ENCODE measurements around the gene NTM.

NTM gene

GRCh38 chr11:132036220-132036619 lies 665.8 kb downstream of the NTM start:
- TF ChIP-seq ZNF239 (tag by site-specific recombination; IDR thresholded peaks at IDR 0.05) (no peak), ZNF843 (tag by site-specific recombination; IDR thresholded peaks at IDR 0.05) (no peak), KLF16 (tag by site-specific recombination; IDR thresholded peaks at IDR 0.05) (no peak), ZNF23 (tag by site-specific recombination; IDR thresholded peaks at IDR 0.05; ENCODE audit: borderline replicate concordance) (no peak), ZNF223 (tag by site-specific recombination; IDR thresholded peaks at IDR 0.05) (no peak), ZNF501 (tag by site-specific recombination; IDR thresholded peaks at IDR 0.05) (no peak), ZNF555 (tag by site-specific recombination; conservative IDR thresholded peaks at IDR 0.05) (no peak), ZNF585B (tag by site-specific recombination; IDR thresholded peaks at IDR 0.05) (no peak), ZBTB6 (tag by site-specific recombination; IDR thresholded peaks at IDR 0.05) (no peak), ZBTB20 (tag by site-specific recombination; IDR thresholded peaks at IDR 0.05) (no peak), ZNF157 (tag by site-specific recombination; IDR thresholded peaks at IDR 0.05) (no peak), KLF10 (tag by site-specific recombination; IDR thresholded peaks at IDR 0.05) (no peak)
- Histone ChIP-seq H3K27ac (ENCODE audit: extremely low read depth, low read depth, low read length) (no peak overlapping the region), H3K4me1 (ENCODE audit: control insufficient read depth, insufficient read depth, low read length) (no peaks in the 10 kb centered on the region), H3K4me3 (ENCODE audit: low read depth, low read length) (no peak overlapping the region), H3K9me3 (ENCODE audit: control insufficient read depth, insufficient read depth, low read depth, low read length) (no peaks in the 10 kb centered on the region), H3K36me3 (ENCODE audit: control insufficient read depth in 2 of 2, insufficient read depth in 1 of 2, low read length in 2 of 2) (no peaks in the 10 kb centered on the region)
- POLR2A ChIA-PET = no interaction called here
- CTCF ChIA-PET = interaction anchor here (0.6 kb wide), 1 partner anchor 1801 kb away, joined by 3 read pairs; no protein-coding TSS in a partner anchor

GRCh38 chr11:132036746-132037466 lies 666.5 kb downstream of the NTM start:
- no peak overlapping the region for H3K27ac ChIP-seq (ENCODE audit: extremely low read depth, low read depth, low read length)
- H3K4me3 ChIP-seq (ENCODE audit: low read depth, low read length) = no peak overlapping the region
- H3K4me1 ChIP-seq (ENCODE audit: control insufficient read depth, insufficient read depth, low read length) = no peaks in the 10 kb centered on the region
- CTCF ChIA-PET = interaction anchor here (0.6 kb wide), 1 partner anchor 1800 kb away, joined by 3 read pairs; no protein-coding TSS in a partner anchor
- no peaks in the 10 kb centered on the region for H3K36me3 ChIP-seq (ENCODE audit: control insufficient read depth in 2 of 2, insufficient read depth in 1 of 2, low read length in 2 of 2)
- POLR2A ChIA-PET = no interaction called here
- no peak for TF ChIP-seq ZNF776 (tag by site-specific recombination; IDR thresholded peaks at IDR 0.05; ENCODE audit: borderline replicate concordance)
- TF ChIP-seq ZFP37 (tag by site-specific recombination; IDR thresholded peaks at IDR 0.05) = no peak
- no peak for TF ChIP-seq ZNF837 (tag by site-specific recombination; IDR thresholded peaks at IDR 0.05)
- TF ChIP-seq ZBTB6 (tag by site-specific recombination; IDR thresholded peaks at IDR 0.05) = no peak
- TF ChIP-seq, protein P1, sequence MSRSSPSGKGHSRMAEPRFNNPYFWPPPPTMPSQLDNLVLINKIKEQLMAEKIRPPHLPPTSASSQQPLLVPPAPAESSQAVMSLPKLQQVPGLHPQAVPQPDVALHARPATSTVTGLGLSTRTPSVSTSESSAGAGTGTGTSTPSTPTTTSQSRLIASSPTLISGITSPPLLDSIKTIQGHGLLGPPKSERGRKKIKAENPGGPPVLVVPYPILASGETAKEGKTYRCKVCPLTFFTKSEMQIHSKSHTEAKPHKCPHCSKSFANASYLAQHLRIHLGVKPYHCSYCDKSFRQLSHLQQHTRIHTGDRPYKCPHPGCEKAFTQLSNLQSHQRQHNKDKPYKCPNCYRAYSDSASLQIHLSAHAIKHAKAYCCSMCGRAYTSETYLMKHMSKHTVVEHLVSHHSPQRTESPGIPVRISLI (tag by site-specific recombination; IDR thresholded peaks at IDR 0.05) = no peak
- no peak for TF ChIP-seq ZNF10 (tag by site-specific recombination; IDR thresholded peaks at IDR 0.05)
- TF ChIP-seq ZNF302 (tag by site-specific recombination; IDR thresholded peaks at IDR 0.05; ENCODE audit: low read depth) = no peak
- no peak for TF ChIP-seq ZNF426 (tag by site-specific recombination; IDR thresholded peaks at IDR 0.05)
- TF ChIP-seq ZSCAN23 (tag by site-specific recombination; IDR thresholded peaks at IDR 0.05) = no peak
- TF ChIP-seq ZNF558 (tag by site-specific recombination; IDR thresholded peaks at IDR 0.05) = no peak
- no peak for TF ChIP-seq ZSCAN5A (tag by site-specific recombination; IDR thresholded peaks at IDR 0.05)
- no peak for TF ChIP-seq BCL11A (tag by site-specific recombination; IDR thresholded peaks at IDR 0.05; ENCODE audit: low read depth)
- no peak for TF ChIP-seq ZNF677 (tag by site-specific recombination; IDR thresholded peaks at IDR 0.05)
- TF ChIP-seq ZNF555 (tag by site-specific recombination; conservative IDR thresholded peaks at IDR 0.05) = no peak
- no peaks in the 10 kb centered on the region for H3K9me3 ChIP-seq (ENCODE audit: control insufficient read depth, insufficient read depth, low read depth, low read length)

All from HEK293 (cell line).